DOHH2 (cell line): ENCODE measurements around the gene ZMIZ1.

Experiments used
- H3F3A ChIP-seq: fragments of 200-600 bp; sonication (generic), shearing (Covaris generic); 2 replicates; pipeline ENCODE4 v1.6.0; 2016; ENCODE audit warnings: antibody characterized with exemption, mild to moderate bottlenecking; ENCODE audit not compliant: control insufficient read depth, insufficient read depth
- H3K27ac ChIP-seq: fragments of 200-600 bp; sonication (generic); 2 replicates; pipeline ENCODE4 v1.5.1; 2014; ENCODE audit warnings: low read depth, mild to moderate bottlenecking, low read length, moderate library complexity
- H3K27me3 ChIP-seq: fragments of 200-600 bp; sonication (generic); 2 replicates; pipeline ENCODE4 v1.6.1; 2014; ENCODE audit warnings: mild to moderate bottlenecking, low read length, mixed read lengths; ENCODE audit not compliant: control insufficient read depth
- H3K36me3 ChIP-seq: fragments of 200-600 bp; sonication (generic); 2 replicates; pipeline ENCODE4 v1.6.1; 2014; ENCODE audit warnings: mild to moderate bottlenecking, low read length, moderate library complexity, mixed read lengths; ENCODE audit not compliant: control insufficient read depth
- H3K4me1 ChIP-seq: fragments of 200-600 bp; sonication (generic); 2 replicates; pipeline ENCODE4 v1.6.1; 2014; ENCODE audit warnings: mild to moderate bottlenecking, low read length, mixed read lengths; ENCODE audit not compliant: control insufficient read depth
- H3K4me2 ChIP-seq: fragments of 200-600 bp; sonication (generic); 2 replicates; pipeline ENCODE4 v1.6.0; 2014; ENCODE audit warnings: mild to moderate bottlenecking, low read length, moderate library complexity
- H3K4me3 ChIP-seq: fragments of 200-600 bp; sonication (generic); 2 replicates; pipeline ENCODE4 v1.5.1; 2014; ENCODE audit warnings: mild to moderate bottlenecking, low read length, mixed read lengths
- H3K79me2 ChIP-seq: fragments of 200-600 bp; sonication (generic); 2 replicates; pipeline ENCODE4 v1.6.1; 2014; ENCODE audit warnings: mild to moderate bottlenecking, low read length, mixed read lengths; ENCODE audit not compliant: control insufficient read depth
- H3K9me2 ChIP-seq: fragments of 200-600 bp; sonication (generic); replicated peaks from 2 replicates; pipeline ENCODE4 v1.6.1; 2014; ENCODE audit warnings: mild to moderate bottlenecking, low read length, mixed read lengths; ENCODE audit not compliant: control insufficient read depth
- H3K9me3 ChIP-seq: fragments of 200-600 bp; sonication (generic); 2 replicates; pipeline ENCODE4 v1.6.1; 2014; ENCODE audit warnings: antibody characterized with exemption, low read length, mixed read lengths; ENCODE audit not compliant: control insufficient read depth, insufficient read depth
- H4K20me1 ChIP-seq: fragments of 200-600 bp; sonication (generic); 2 replicates; pipeline ENCODE4 v1.6.0; 2014; ENCODE audit warnings: low read depth, mild to moderate bottlenecking, antibody characterized with exemption, low read length, moderate library complexity; ENCODE audit not compliant: control insufficient read depth, insufficient read depth
- CTCF ChIP-seq: fragments of 200-600 bp; sonication (generic); IDR thresholded peaks from one replicate; pipeline ENCODE4 v1.5.1; 2014; ENCODE audit warnings: antibody characterized with exemption, mild to moderate bottlenecking, low read depth, low read length; ENCODE audit not compliant: poor library complexity, severe bottlenecking
- EZH2phosphoT487 ChIP-seq: fragments of 200-600 bp; sonication (generic); IDR thresholded peaks from 2 replicates; pipeline ENCODE4 v1.6.1; 2017; ENCODE audit warnings: borderline replicate concordance, mild to moderate bottlenecking, antibody characterized with exemption, low read length, moderate library complexity, mixed read lengths

The ZMIZ1 gene

GRCh38 chr10:79183468-79183865 lies 114.7 kb downstream of the ZMIZ1 start:
- H3K4me2 ChIP-seq = no peak overlapping the region
- H3K4me1 ChIP-seq = peaks cover 10% of the 10 kb centered on the region
- H3K27ac ChIP-seq = no peak overlapping the region

GRCh38 chr10:79184145-79184625 lies 115.4 kb downstream of the ZMIZ1 start:
- no peak overlapping the region for H3K4me2 ChIP-seq

More at GRCh38 chr10:79183468-79183865, 114.7 kb downstream of the ZMIZ1 start:
- no peaks in the 10 kb centered on the region for H3K36me3 ChIP-seq
- H3K4me3 ChIP-seq = no peak overlapping the region
- no peaks in the 10 kb centered on the region for H3K9me2 ChIP-seq
- H3K27me3 ChIP-seq = peaks cover 28% of the 10 kb centered on the region
- H3K79me2 ChIP-seq = no peaks in the 10 kb centered on the region
- no peaks in the 10 kb centered on the region for H3F3A ChIP-seq
- no peaks in the 10 kb centered on the region for H3K9me3 ChIP-seq
- H4K20me1 ChIP-seq = no peaks in the 10 kb centered on the region
- no peak for TF ChIP-seq EZH2phosphoT487

GRCh38 chr10:79184657-79185056 lies 115.9 kb downstream of the ZMIZ1 start:
- H3K4me3 ChIP-seq = no peak overlapping the region
- H3K4me2 ChIP-seq = no peak overlapping the region
- H4K20me1 ChIP-seq = no peaks in the 10 kb centered on the region; the same call in 1 of the 2 replicates
- no peaks in the 10 kb centered on the region for H3K79me2 ChIP-seq
- H3K9me3 ChIP-seq = no peaks in the 10 kb centered on the region
- H3K9me2 ChIP-seq = no peaks in the 10 kb centered on the region
- TF ChIP-seq EZH2phosphoT487 = no peak
- no peaks in the 10 kb centered on the region for H3K36me3 ChIP-seq
- peaks cover 28% of the 10 kb centered on the region for H3K27me3 ChIP-seq
- H3F3A ChIP-seq = no peaks in the 10 kb centered on the region
- no peak overlapping the region for H3K27ac ChIP-seq
- no peaks in the 10 kb centered on the region for H3K4me1 ChIP-seq

More at GRCh38 chr10:79184145-79184625, 115.4 kb downstream of the ZMIZ1 start:
- no peak for TF ChIP-seq CTCF
- TF ChIP-seq EZH2phosphoT487 = no peak
- H3K27ac ChIP-seq = no peak overlapping the region
- no peaks in the 10 kb centered on the region for H3K36me3 ChIP-seq
- H3F3A ChIP-seq = no peaks in the 10 kb centered on the region
- no peak overlapping the region for H3K4me3 ChIP-seq
- no peaks in the 10 kb centered on the region for H3K9me2 ChIP-seq
- H3K4me1 ChIP-seq = peaks cover 2% of the 10 kb centered on the region
- H4K20me1 ChIP-seq = no peaks in the 10 kb centered on the region; the same call in 1 of the 2 replicates
- peaks cover 28% of the 10 kb centered on the region for H3K27me3 ChIP-seq
- H3K79me2 ChIP-seq = no peaks in the 10 kb centered on the region
- H3K9me3 ChIP-seq = no peaks in the 10 kb centered on the region

GRCh38 chr10:79185067-79185774 lies 116.5 kb downstream of the ZMIZ1 start:
- Histone ChIP-seq H3K36me3 (no peaks in the 10 kb centered on the region), H3K27ac (no peak overlapping the region)

More at GRCh38 chr10:79185067-79185774, 116.5 kb downstream of the ZMIZ1 start:
- no peaks in the 10 kb centered on the region; the same call in 1 of the 2 replicates for H4K20me1 ChIP-seq
- no peak overlapping the region for H3K4me3 ChIP-seq
- no peak overlapping the region for H3K4me2 ChIP-seq
- H3K9me2 ChIP-seq = no peaks in the 10 kb centered on the region
- no peaks in the 10 kb centered on the region for H3K4me1 ChIP-seq
- TF ChIP-seq CTCF (no peak), EZH2phosphoT487 (no peak)
- no peaks in the 10 kb centered on the region for H3K9me3 ChIP-seq
- peaks cover 28% of the 10 kb centered on the region for H3K27me3 ChIP-seq
- no peaks in the 10 kb centered on the region for H3F3A ChIP-seq
- no peaks in the 10 kb centered on the region for H3K79me2 ChIP-seq
